ENCODE measurements around the gene PALLD.
A peak's percentile ranks its signal among the peaks of the same experiment; 100 is the strongest.

Gene PALLD

DNA sequence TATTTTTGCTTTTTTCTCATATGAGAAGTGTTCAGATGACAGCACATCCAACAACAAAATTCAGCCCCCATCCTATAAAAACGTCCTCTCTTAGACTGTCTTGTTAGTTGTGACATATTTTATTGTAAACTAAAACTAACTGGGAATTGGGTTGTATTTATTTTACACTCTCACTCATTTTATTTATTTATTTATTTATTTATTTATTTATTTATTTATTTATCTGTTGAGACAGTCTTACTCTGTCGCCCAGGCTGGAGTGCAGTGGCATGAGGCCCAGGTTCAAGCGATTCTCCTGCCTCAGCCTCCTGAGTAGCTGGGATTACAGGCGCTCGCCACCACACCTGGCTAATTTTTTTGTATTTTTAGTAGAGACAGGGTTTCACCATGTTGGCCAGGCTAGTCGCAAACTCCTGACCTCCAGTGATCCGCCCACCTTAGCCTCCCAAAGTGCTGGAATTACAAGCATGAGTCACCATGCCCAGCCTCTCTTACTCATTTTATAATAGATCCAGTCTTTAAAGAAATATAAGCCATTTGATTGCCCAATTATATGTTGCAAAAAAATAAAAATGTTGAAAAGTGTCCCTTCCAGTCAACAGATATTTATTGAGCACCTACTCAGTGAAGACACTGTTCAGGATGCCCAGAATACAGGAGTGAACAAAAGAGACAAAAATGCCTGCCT is 44.6 kb downstream of the PALLD start:
- no peak overlapping the region for H3K27ac ChIP-seq (ENCODE audit: extremely low read depth, low read depth, low read length)
- H3K36me3 ChIP-seq (ENCODE audit: control insufficient read depth in 2 of 2, insufficient read depth in 1 of 2, low read length in 2 of 2), result no peaks in the 10 kb centered on the region
- ChIA-PET CTCF (no interaction called here), POLR2A (no interaction called here)
- no peak for TF ChIP-seq ZNF530 (tag by site-specific recombination; IDR thresholded peaks at IDR 0.05; ENCODE audit: low read depth)
- no peak for TF ChIP-seq ZNF792 (tag by site-specific recombination; IDR thresholded peaks at IDR 0.05)
- TF ChIP-seq YY2 (tag by site-specific recombination; IDR thresholded peaks at IDR 0.05), result no peak
- 0 out of 2 replicates have a peak, but pooled peaks have one; percentile 15 for TF ChIP-seq ZNF629 (tag by site-specific recombination; IDR thresholded peaks at IDR 0.05)
- TF ChIP-seq, protein P1, sequence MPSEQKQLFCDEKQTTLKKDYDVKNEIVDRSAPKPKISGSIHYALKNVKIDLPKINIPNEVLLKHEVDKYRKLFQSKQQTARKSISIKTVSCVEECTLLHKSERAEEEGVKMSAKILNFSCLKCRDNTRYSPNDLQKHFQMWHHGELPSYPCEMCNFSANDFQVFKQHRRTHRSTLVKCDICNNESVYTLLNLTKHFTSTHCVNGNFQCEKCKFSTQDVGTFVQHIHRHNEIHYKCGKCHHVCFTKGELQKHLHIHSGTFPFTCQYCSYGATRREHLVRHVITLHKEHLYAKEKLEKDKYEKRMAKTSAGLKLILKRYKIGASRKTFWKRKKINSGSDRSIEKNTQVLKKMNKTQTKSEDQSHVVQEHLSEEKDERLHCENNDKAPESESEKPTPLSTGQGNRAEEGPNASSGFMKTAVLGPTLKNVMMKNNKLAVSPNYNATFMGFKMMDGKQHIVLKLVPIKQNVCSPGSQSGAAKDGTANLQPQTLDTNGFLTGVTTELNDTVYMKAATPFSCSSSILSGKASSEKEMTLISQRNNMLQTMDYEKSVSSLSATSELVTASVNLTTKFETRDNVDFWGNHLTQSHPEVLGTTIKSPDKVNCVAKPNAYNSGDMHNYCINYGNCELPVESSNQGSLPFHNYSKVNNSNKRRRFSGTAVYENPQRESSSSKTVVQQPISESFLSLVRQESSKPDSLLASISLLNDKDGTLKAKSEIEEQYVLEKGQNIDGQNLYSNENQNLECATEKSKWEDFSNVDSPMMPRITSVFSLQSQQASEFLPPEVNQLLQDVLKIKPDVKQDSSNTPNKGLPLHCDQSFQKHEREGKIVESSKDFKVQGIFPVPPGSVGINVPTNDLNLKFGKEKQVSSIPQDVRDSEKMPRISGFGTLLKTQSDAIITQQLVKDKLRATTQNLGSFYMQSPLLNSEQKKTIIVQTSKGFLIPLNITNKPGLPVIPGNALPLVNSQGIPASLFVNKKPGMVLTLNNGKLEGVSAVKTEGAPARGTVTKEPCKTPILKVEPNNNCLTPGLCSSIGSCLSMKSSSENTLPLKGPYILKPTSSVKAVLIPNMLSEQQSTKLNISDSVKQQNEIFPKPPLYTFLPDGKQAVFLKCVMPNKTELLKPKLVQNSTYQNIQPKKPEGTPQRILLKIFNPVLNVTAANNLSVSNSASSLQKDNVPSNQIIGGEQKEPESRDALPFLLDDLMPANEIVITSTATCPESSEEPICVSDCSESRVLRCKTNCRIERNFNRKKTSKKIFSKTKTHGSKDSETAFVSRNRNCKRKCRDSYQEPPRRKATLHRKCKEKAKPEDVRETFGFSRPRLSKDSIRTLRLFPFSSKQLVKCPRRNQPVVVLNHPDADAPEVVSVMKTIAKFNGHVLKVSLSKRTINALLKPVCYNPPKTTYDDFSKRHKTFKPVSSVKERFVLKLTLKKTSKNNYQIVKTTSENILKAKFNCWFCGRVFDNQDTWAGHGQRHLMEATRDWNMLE (tag by site-specific recombination; conservative IDR thresholded peaks at IDR 0.05; ENCODE audit: low read depth), result no peak
- TF ChIP-seq, protein P2, sequence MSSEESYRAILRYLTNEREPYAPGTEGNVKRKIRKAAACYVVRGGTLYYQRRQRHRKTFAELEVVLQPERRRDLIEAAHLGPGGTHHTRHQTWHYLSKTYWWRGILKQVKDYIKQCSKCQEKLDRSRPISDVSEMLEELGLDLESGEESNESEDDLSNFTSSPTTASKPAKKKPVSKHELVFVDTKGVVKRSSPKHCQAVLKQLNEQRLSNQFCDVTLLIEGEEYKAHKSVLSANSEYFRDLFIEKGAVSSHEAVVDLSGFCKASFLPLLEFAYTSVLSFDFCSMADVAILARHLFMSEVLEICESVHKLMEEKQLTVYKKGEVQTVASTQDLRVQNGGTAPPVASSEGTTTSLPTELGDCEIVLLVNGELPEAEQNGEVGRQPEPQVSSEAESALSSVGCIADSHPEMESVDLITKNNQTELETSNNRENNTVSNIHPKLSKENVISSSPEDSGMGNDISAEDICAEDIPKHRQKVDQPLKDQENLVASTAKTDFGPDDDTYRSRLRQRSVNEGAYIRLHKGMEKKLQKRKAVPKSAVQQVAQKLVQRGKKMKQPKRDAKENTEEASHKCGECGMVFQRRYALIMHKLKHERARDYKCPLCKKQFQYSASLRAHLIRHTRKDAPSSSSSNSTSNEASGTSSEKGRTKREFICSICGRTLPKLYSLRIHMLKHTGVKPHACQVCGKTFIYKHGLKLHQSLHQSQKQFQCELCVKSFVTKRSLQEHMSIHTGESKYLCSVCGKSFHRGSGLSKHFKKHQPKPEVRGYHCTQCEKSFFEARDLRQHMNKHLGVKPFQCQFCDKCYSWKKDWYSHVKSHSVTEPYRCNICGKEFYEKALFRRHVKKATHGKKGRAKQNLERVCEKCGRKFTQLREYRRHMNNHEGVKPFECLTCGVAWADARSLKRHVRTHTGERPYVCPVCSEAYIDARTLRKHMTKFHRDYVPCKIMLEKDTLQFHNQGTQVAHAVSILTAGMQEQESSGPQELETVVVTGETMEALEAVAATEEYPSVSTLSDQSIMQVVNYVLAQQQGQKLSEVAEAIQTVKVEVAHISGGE (tag by site-specific recombination; conservative IDR thresholded peaks at IDR 0.05; ENCODE audit: low read depth), result no peak
- no peak for TF ChIP-seq RBAK (tag by site-specific recombination; IDR thresholded peaks at IDR 0.05)
- TF ChIP-seq ZNF366 (tag by site-specific recombination; conservative IDR thresholded peaks at IDR 0.05), result no peak
- TF ChIP-seq TCF7L2 (IDR thresholded peaks at IDR 0.05; ENCODE audit: borderline replicate concordance, low read depth, low read length), result no peak
- TF ChIP-seq, protein P3, sequence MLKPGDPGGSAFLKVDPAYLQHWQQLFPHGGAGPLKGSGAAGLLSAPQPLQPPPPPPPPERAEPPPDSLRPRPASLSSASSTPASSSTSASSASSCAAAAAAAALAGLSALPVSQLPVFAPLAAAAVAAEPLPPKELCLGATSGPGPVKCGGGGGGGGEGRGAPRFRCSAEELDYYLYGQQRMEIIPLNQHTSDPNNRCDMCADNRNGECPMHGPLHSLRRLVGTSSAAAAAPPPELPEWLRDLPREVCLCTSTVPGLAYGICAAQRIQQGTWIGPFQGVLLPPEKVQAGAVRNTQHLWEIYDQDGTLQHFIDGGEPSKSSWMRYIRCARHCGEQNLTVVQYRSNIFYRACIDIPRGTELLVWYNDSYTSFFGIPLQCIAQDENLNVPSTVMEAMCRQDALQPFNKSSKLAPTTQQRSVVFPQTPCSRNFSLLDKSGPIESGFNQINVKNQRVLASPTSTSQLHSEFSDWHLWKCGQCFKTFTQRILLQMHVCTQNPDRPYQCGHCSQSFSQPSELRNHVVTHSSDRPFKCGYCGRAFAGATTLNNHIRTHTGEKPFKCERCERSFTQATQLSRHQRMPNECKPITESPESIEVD (tag by site-specific recombination; IDR thresholded peaks at IDR 0.05), result no peak
- TF ChIP-seq, protein P4, sequence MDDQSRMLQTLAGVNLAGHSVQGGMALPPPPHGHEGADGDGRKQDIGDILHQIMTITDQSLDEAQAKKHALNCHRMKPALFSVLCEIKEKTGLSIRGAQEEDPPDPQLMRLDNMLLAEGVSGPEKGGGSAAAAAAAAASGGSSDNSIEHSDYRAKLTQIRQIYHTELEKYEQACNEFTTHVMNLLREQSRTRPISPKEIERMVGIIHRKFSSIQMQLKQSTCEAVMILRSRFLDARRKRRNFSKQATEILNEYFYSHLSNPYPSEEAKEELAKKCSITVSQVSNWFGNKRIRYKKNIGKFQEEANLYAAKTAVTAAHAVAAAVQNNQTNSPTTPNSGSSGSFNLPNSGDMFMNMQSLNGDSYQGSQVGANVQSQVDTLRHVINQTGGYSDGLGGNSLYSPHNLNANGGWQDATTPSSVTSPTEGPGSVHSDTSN (CRISPR knock-in tag; IDR thresholded peaks at IDR 0.05), result no peak
- TF ChIP-seq ZFP3 (tag by site-specific recombination; IDR thresholded peaks at IDR 0.05; ENCODE audit: low read depth), result no peak
- TF ChIP-seq ZFHX2 (tag by site-specific recombination; conservative IDR thresholded peaks at IDR 0.05), result peak; percentile 48
- no peak for TF ChIP-seq ZNF266 (tag by site-specific recombination; IDR thresholded peaks at IDR 0.05; ENCODE audit: low read depth)
- no peak for TF ChIP-seq GFI1B (tag by site-specific recombination; IDR thresholded peaks at IDR 0.05)
- TF ChIP-seq ZNF48 (tag by site-specific recombination; IDR thresholded peaks at IDR 0.05), result no peak
- no peak for TF ChIP-seq ZNF426 (tag by site-specific recombination; IDR thresholded peaks at IDR 0.05)
- TF ChIP-seq BCL11B (tag by site-specific recombination; IDR thresholded peaks at IDR 0.05; ENCODE audit: low read depth), result no peak
- TF ChIP-seq ZNF561 (tag by site-specific recombination; IDR thresholded peaks at IDR 0.05; ENCODE audit: borderline replicate concordance), result no peak
- TF ChIP-seq EGR2 (tag by site-specific recombination; IDR thresholded peaks at IDR 0.05; ENCODE audit: low read depth), result 0 out of 2 replicates have a peak, but pooled peaks have one; percentile 14
- no peak for TF ChIP-seq GLIS2 (tag by site-specific recombination; IDR thresholded peaks at IDR 0.05)
- TF ChIP-seq, protein P5, sequence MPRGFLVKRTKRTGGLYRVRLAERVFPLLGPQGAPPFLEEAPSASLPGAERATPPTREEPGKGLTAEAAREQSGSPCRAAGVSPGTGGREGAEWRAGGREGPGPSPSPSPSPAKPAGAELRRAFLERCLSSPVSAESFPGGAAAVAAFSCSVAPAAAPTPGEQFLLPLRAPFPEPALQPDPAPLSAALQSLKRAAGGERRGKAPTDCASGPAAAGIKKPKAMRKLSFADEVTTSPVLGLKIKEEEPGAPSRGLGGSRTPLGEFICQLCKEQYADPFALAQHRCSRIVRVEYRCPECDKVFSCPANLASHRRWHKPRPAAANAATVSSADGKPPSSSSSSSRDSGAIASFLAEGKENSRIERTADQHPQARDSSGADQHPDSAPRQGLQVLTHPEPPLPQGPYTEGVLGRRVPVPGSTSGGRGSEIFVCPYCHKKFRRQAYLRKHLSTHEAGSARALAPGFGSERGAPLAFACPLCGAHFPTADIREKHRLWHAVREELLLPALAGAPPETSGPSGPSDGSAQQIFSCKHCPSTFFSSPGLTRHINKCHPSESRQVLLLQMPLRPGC (tag by site-specific recombination; IDR thresholded peaks at IDR 0.05), result 0 out of 2 replicates have a peak, but pooled peaks have one; percentile 18
- no peaks in the 10 kb centered on the region for H3K9me3 ChIP-seq (ENCODE audit: control insufficient read depth, insufficient read depth, low read depth, low read length)
- H3K4me3 ChIP-seq (ENCODE audit: low read depth, low read length), result no peak overlapping the region
- H3K4me1 ChIP-seq (ENCODE audit: control insufficient read depth, insufficient read depth, low read length), result peaks cover 17% of the 10 kb centered on the region

Data from HEK293 (cell line).